ENCODE results near the gene NDUFAB1. TPM values are rescaled to one million over a fixed set of nuclear protein-coding genes. Genes with fewer than 3 reads are reported as not detected.

Gene NDUFAB1
- 100 to 1,000 TPM in 1 of 4 donors, 10 to 100 TPM in 3; 46.7 to 158 (median 54.1) TPM for total RNA-seq

DNA sequence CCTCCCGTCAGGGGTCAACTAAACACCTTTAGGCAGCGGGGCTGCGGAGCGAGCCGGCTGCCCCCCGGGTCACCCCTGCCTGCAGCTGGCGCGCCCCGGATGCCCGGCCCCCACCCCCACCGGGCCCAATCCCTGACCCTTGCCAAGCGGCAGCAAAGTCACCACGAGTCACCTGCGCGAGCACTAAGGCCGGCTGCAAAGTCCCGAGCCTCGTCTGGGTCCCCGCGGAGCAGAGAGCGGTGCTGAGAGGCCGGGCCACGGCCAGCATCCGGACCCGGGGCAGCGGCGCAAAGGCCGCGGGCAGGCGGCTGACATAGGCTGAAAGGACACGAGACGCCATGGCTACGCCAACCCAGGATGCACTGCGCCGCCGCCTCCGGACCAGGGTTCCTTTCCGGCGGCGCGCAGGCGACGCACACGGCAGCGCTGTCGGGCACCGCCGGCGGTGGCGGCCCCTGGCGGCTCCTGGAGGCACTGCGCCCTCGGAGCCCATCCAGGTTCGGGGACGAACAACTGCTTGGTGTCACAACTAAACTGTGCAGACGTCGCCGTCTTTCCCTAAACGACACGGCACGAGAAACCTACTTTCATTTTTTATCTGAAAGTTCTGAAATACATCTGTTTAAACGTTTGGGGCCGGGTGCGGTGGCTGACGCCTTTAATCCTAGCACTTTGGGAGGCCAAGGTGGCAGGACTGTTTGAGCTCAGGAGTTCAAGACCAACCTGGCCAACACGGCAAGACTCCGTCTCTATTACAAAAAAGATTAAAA, at the start of gene NDUFAB1:
NDUFAB1 (minus strand) TSS at position 366 of the 770 bp plus-strand sequence; CDS start at position 340, 26 bp downstream.
- TF ChIP-seq, protein P1, sequence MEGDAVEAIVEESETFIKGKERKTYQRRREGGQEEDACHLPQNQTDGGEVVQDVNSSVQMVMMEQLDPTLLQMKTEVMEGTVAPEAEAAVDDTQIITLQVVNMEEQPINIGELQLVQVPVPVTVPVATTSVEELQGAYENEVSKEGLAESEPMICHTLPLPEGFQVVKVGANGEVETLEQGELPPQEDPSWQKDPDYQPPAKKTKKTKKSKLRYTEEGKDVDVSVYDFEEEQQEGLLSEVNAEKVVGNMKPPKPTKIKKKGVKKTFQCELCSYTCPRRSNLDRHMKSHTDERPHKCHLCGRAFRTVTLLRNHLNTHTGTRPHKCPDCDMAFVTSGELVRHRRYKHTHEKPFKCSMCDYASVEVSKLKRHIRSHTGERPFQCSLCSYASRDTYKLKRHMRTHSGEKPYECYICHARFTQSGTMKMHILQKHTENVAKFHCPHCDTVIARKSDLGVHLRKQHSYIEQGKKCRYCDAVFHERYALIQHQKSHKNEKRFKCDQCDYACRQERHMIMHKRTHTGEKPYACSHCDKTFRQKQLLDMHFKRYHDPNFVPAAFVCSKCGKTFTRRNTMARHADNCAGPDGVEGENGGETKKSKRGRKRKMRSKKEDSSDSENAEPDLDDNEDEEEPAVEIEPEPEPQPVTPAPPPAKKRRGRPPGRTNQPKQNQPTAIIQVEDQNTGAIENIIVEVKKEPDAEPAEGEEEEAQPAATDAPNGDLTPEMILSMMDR (IDR thresholded peaks at IDR 0.05; ENCODE audit: low read depth) = no peak

DNA sequence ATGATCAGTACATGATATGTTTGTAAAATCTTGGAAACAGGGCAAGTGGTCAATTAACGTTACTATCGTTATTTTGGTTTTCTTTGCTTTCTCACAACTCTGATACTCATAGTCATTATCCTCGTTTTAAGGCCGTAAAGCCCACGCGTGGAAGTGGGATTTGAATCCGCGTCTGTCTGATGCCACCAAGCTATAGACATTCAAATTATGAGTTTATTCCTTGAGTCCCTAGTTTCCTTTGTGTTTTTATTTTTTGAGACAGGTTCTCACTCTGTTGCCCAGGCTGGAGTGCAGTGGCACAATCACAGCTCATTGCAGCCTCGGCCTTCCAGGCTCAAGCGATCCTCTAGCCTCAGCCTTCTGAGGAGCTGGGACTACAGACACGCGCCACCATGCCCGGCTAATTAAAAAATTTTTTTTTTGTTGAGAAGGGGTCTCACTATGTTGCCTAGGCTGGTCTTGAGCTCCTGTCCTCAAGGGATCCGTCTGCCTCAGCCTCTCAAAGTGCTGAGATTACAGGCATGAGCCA, 46.2 kb upstream of the NDUFAB1 start:
- TF ChIP-seq, protein P1 (IDR thresholded peaks at IDR 0.05; ENCODE audit: low read depth) = no peak

DNA sequence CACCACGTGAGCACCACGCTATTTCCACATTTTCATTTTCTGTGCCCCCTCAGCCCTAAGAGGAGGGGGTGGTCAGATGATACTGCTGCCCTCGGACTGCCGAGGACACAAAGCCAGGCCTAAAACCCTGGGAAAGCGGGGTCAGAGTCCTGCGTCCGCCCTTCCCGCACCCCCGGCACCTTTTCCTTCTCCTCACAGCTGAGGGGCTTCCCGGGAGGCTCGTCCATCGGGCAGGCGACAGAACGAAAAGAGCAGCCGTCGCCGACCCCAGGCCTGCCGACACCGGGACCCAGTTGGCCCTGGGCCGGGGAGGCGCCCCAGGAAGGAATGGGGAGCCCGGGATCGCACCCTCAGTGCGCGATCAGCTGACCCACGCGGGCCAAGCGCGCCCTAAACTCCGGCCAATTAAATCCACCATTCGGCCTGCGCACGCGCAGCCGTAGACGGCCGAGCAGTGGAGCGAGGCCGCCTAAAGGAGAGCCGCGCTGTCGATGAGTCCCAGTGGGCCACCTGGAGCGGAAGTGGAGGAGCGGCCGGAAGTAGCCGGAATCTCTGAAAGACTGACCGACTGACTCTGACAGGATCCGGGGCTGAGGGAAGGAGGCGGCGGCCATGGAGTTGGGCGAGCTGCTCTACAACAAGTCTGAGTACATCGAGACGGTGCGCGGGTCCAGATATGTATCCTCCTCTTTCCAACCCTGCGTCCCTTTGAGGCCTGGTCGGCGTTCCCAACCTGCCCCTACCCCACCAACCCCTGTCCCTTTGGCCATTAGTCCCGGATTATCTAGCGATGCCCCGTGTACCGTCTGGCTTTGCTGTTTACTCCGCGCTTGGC, 45.0 kb upstream of the NDUFAB1 start, which contains the start of the genes DCTN5 and PALB2:
DCTN5 (plus strand) TSS at position 536 of the 835 bp plus-strand sequence; CDS start at position 613, 77 bp downstream.
PALB2 (minus strand) TSS at position 380 of the 835 bp plus-strand sequence; CDS start at position 227, 153 bp downstream.
- TF ChIP-seq, protein P1 (IDR thresholded peaks at IDR 0.05; ENCODE audit: low read depth) = no peak

DNA sequence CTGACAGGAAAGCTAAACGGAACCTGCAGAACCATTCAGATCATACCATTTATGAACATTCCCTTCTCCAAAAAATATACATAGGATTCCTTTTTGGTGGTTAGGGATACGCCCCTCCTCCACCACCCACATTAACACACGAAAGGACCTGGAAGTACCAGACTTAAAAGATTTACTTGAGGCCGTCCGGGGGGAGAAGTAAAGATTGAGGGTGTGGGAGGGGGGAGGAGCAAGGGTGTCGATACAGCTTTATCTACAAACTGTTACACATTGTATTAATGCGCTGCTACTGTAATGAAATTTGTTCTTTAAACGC, 44.5 kb upstream of the NDUFAB1 start:
- TF ChIP-seq, protein P1 (IDR thresholded peaks at IDR 0.05; ENCODE audit: low read depth) = no peak

DNA sequence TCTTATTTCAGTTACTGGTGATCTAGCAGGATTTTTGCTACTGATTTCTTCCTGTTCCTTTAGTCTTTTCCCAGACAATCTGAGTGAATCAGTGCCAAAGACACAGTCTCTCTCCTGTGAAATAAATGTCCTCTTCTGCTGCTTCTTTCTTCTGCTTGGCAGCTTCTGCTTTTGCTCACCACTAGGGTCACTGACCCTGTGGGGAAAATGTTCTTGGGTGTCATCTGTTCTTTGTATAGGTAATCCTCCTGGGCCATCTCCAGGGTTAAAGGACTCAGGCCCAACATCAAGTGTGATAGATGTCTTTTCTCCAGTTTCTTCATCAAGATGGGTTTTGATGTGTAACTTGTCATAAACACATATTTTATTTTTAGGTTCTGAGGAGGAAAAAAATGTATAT, 39.8 kb upstream of the NDUFAB1 start:
- TF ChIP-seq, protein P1 (IDR thresholded peaks at IDR 0.05; ENCODE audit: low read depth) = no peak

DNA sequence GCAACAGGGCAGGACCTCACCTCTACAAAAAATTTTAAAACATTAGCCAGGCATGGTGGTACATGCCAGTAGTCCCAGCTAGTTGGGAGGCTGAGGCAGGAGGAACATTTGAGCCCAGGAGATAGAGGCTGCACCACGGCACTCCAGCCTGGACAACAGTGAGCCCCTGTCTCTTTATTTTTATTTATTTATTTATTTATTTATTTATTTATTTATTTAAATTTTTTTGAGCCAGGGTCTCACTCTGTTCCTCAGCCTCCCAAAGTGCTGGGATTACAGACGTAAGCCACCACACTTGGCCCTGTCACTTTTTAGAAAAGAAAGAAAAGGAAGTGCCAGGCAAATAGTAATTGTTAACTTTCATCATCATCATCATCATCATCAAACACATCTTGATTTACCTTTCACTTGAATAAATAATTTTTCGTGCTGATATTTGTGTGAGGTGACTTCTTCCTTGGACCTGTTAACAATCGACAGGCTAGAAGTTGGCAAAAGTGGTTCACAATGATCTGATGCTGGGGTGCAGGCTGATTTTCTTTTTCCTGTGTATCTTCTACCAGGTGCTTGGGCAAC, 38.4 kb upstream of the NDUFAB1 start:
- TF ChIP-seq, protein P1 (IDR thresholded peaks at IDR 0.05; ENCODE audit: low read depth) = no peak
